Neuronal stem cell (in vitro differentiated cells): ENCODE measurements around the gene ANKS1A.

Experiments
- DNase-seq: peaks from one replicate; pipeline ENCODE4 v3.0.0-alpha.2; 2013; ENCODE audit warnings: low spot score
- H2AFZ ChIP-seq: one replicate; pipeline ENCODE4 v1.6.1; 2013; ENCODE audit warnings: mild to moderate bottlenecking, low read length, inconsistent platforms
- H2AK5ac ChIP-seq: 2 replicates; pipeline ENCODE4 v1.6.1; 2013; ENCODE audit warnings: low read depth, mild to moderate bottlenecking, inconsistent platforms, low read length, moderate library complexity, mixed read lengths
- H2BK120ac ChIP-seq: 2 replicates; pipeline ENCODE4 v1.6.1; 2013; ENCODE audit warnings: low read depth, mild to moderate bottlenecking, inconsistent platforms, low read length, moderate library complexity, mixed read lengths
- H2BK12ac ChIP-seq: one replicate; pipeline ENCODE4 v1.6.1; 2013; ENCODE audit warnings: low read length, inconsistent platforms
- H2BK15ac ChIP-seq: 2 replicates; pipeline ENCODE4 v1.6.1; 2013; ENCODE audit warnings: mild to moderate bottlenecking, low read length, inconsistent platforms, mixed read lengths
- H2BK5ac ChIP-seq: one replicate; pipeline ENCODE4 v1.6.1; 2013; ENCODE audit warnings: inconsistent platforms, mild to moderate bottlenecking, low read length, moderate library complexity
- H3K14ac ChIP-seq: one replicate; pipeline ENCODE4 v1.6.1; 2013; ENCODE audit warnings: low read length, inconsistent platforms
- H3K18ac ChIP-seq: 2 replicates; pipeline ENCODE4 v1.6.1; 2013; ENCODE audit warnings: low read length, inconsistent platforms
- H3K23ac ChIP-seq: 2 replicates; pipeline ENCODE4 v1.6.1; 2013; ENCODE audit warnings: low read depth, mild to moderate bottlenecking, mixed read lengths, low read length, inconsistent platforms; ENCODE audit not compliant: poor library complexity
- H3K27ac ChIP-seq: replicated peaks from 3 replicates; pipeline ENCODE4 v1.5.1; 2013; ENCODE audit warnings: low read length, inconsistent platforms
- H3K27me3 ChIP-seq, 3 experiments: 2 replicates each; pipeline ENCODE4 v1.6.1; 2013; ENCODE audit warnings: low read length in 3 of 3, mild to moderate bottlenecking in 2 of 3, inconsistent platforms in 1 of 3, low read depth in 1 of 3, mixed read lengths in 1 of 3, moderate library complexity in 1 of 3; ENCODE audit not compliant: control insufficient read depth in 3 of 3, insufficient read depth in 3 of 3
- H3K36me3 ChIP-seq, 2 donors: replicated peaks in 1 of 2; 2 replicates each; pipeline ENCODE4 v1.6.1; 2013; ENCODE audit warnings: low read length in 2 of 2; ENCODE audit not compliant: control insufficient read depth in 2 of 2, insufficient read depth in 2 of 2
- H3K4ac ChIP-seq: 2 replicates; pipeline ENCODE4 v1.6.1; 2013; ENCODE audit warnings: inconsistent platforms, mild to moderate bottlenecking, low read length, moderate library complexity
- H3K4me1 ChIP-seq, 2 donors: 1 replicate in 1 of 2; 2 replicates in 1 of 2; pipeline ENCODE4 v1.6.1; 2013; ENCODE audit warnings: low read length in 2 of 2, low read depth in 1 of 2; ENCODE audit not compliant: control insufficient read depth in 2 of 2, insufficient read depth in 1 of 2
- H3K4me2 ChIP-seq: one replicate; pipeline ENCODE4 v1.6.1; 2013; ENCODE audit warnings: mild to moderate bottlenecking, low read length, inconsistent platforms; ENCODE audit not compliant: insufficient read depth, poor library complexity, severe bottlenecking
- H3K4me3 ChIP-seq, 2 donors: 2 replicates each; pipeline ENCODE4 v1.5.1; 2013; ENCODE audit warnings: low read length in 2 of 2, mild to moderate bottlenecking in 2 of 2, inconsistent platforms in 1 of 2, moderate library complexity in 1 of 2
- H3K79me1 ChIP-seq: one replicate; pipeline ENCODE4 v1.6.1; 2013; ENCODE audit warnings: low read depth, mild to moderate bottlenecking, inconsistent platforms, low read length, moderate library complexity
- H3K9ac ChIP-seq: one replicate; pipeline ENCODE4 v1.6.1; 2013; ENCODE audit warnings: mild to moderate bottlenecking, low read depth, low read length, inconsistent platforms; ENCODE audit not compliant: poor library complexity
- H3K9me3 ChIP-seq, 2 donors: replicated peaks in 1 of 2; 2 replicates each; pipeline versions ENCODE3 to v1.6.1; 2013; ENCODE audit warnings: low read length in 2 of 2, mild to moderate bottlenecking in 2 of 2, inconsistent platforms in 1 of 2, low read depth in 1 of 2, mixed read lengths in 1 of 2, moderate library complexity in 1 of 2; ENCODE audit not compliant: control insufficient read depth in 2 of 2, insufficient read depth in 1 of 2
- H4K8ac ChIP-seq: one replicate; pipeline ENCODE4 v1.6.1; 2013; ENCODE audit warnings: low read depth, mild to moderate bottlenecking, inconsistent platforms, low read length, moderate library complexity
- H4K91ac ChIP-seq: one replicate; pipeline ENCODE4 v1.6.1; 2013; ENCODE audit warnings: low read length, low read depth, mild to moderate bottlenecking, inconsistent platforms; ENCODE audit not compliant: poor library complexity
- WGBS, 2 donors: extraction: QIAGEN DNeasy Blood & Tissue Kit; methylation state at CpG; one replicate each; pipeline ENCODE4 v1.1.7; 2013; ENCODE audit warnings: missing lambda C conversion rate in 2 of 2, mixed read lengths in 1 of 2; ENCODE audit not compliant: insufficient read length in 2 of 2, insufficient replicate concordance in 1 of 2; ENCODE audit errors: extremely low coverage in 2 of 2; 5-methylcytosine and 5-hydroxymethylcytosine counted together

Gene ANKS1A

DNA sequence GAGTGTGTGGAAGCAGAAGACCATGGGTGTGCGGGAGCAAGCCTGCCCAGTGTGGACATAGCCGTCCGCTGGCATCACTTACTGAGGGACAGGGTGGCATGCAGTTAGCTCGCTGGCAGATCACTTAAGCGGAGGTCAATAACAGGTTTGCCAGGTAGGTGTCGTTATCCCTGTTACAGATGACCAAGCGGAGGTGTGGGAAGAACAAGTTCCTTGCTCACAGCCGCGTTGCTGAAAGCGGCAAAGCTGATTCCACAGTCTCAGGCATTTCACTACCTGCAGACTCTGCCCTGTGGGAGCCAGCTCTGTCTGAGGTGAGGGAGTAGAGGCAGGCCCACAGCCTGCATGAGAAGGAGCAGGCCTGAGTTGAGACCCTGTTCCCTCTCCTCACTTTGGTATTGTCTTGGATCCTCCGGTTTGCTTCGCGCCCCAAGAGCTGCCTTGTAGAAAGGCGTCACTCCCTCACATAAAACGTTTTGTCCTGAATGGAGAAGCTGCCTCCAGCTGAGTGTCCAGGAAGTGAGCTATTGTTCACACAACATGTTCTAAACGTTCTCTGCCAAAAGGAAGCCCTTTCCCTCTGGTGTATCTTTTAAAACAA lies 155.2 kb downstream of the ANKS1A start:
- Histone ChIP-seq H2BK5ac (peak overlapping the region; percentile 56), H4K91ac (no peak overlapping the region), H3K18ac (peak overlapping the region; percentile 76), H3K36me3 (no peaks in the 10 kb centered on the region), H2AK5ac (peak overlapping the region; percentile 77), H3K9ac (no peak overlapping the region), H3K4me1 (peaks cover 40 to 65% of the 10 kb centered on the region in 2 donors), H3K4me3 (no peak overlapping the region), H3K4me2 (no peak overlapping the region), H2AFZ (peak overlapping the region; percentile 5), H3K23ac (peak overlapping the region; percentile 6), H3K79me1 (no peaks in the 10 kb centered on the region), H2BK15ac (no peak overlapping the region), H3K4ac (no peak overlapping the region), H3K9me3 (peaks cover 0 to 3% of the 10 kb centered on the region in 2 donors), H3K27ac (peak overlapping the region; percentile 82), H4K8ac (no peak overlapping the region), H2BK120ac (peak overlapping the region; percentile 53), H3K14ac (no peak overlapping the region), H2BK12ac (no peak overlapping the region), H3K27me3 (no peaks in the 10 kb centered on the region)
- WGBS, 2 donors: no CpG with 5 or more reads among the region's 16 CpGs
- no peak for DNase-seq

DNA sequence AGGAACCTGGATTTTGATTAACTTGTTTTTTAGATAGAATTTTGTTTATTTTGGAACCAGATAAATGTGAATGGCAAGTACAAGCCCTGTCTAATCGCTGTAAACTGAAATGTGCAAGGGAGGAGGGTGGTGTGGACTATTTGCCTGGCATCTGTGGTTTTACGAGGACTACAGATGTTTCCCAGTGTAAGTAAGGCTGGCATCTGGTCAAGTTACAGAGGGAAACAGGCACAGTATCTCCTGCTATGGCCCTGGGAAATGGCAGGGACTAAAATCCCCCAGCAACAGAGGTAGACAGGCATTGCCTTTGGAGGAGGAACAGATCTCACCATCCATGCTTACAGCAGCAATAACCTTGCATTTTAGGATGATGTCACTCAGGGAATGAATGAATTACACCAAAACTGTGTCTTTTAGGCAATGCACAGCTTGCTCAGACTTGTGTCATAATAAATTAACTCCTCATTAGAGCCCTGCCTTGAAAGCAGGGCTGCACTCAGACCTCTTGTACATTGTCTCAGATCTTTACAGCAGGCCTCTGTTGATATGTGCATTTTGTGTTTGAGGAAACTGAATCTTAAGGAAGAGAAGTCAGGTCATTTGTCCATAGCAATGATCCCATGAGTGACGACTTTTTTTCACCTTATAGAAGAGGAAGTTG lies 155.8 kb downstream of the ANKS1A start:
- no peaks in the 10 kb centered on the region for H3K79me1 ChIP-seq
- H3K27ac ChIP-seq: peak overlapping the region; percentile 46
- WGBS, 2 donors: no CpG with 5 or more reads among the region's 3 CpGs
- no peak overlapping the region for H2AK5ac ChIP-seq
- H3K9ac ChIP-seq: no peak overlapping the region
- no peak overlapping the region for H4K8ac ChIP-seq
- no peak overlapping the region for H3K14ac ChIP-seq
- H2BK5ac ChIP-seq: no peak overlapping the region
- DNase-seq: no peak
- H3K23ac ChIP-seq: no peak overlapping the region
- H3K18ac ChIP-seq: peak overlapping the region; percentile 54
- no peak overlapping the region for H3K4ac ChIP-seq
- H4K91ac ChIP-seq: no peak overlapping the region
- no peak overlapping the region for H3K4me3 ChIP-seq
- H2BK12ac ChIP-seq: no peak overlapping the region
- no peaks in the 10 kb centered on the region for H3K36me3 ChIP-seq
- no peak overlapping the region for H2BK120ac ChIP-seq
- peaks cover 46 to 72% of the 10 kb centered on the region in 2 donors for H3K4me1 ChIP-seq
- H2BK15ac ChIP-seq: no peak overlapping the region
- no peaks in the 10 kb centered on the region for H3K27me3 ChIP-seq
- no peak overlapping the region for H3K4me2 ChIP-seq
- H3K9me3 ChIP-seq: no peaks in the 10 kb centered on the region
- no peak overlapping the region for H2AFZ ChIP-seq

DNA sequence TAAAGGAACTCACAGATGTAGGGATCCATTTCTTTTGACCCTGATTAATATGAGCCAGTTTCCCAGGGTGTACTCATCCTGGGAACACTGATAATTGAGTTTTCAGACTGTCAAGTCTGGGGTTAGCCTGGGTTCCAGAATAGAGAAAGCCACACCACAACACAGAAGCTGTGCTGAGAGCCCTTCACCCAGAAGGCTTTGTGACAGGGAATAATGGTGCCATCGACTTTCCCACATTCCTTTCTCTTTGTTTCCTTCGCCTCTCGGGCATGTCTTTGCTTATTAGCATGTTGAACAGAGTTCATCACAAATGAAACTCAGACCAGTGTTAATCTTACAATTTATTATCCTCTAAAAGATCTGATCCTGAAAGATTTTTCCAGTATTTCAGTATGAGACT lies 157.0 kb downstream of the ANKS1A start:
- Histone ChIP-seq H3K9me3 (no peaks in the 10 kb centered on the region), H3K14ac (no peak overlapping the region), H3K4me2 (no peak overlapping the region), H2AFZ (peak overlapping the region; percentile 60), H3K27ac (peak overlapping the region; percentile 70), H2BK12ac (no peak overlapping the region), H3K79me1 (no peaks in the 10 kb centered on the region), H2BK15ac (no peak overlapping the region), H3K4me3 (no peak overlapping the region), H4K91ac (no peak overlapping the region), H3K18ac (no peak overlapping the region), H3K9ac (no peak overlapping the region), H3K4ac (no peak overlapping the region), H3K36me3 (no peaks in the 10 kb centered on the region), H2AK5ac (no peak overlapping the region), H3K23ac (no peak overlapping the region), H3K4me1 (peaks cover 50 to 73% of the 10 kb centered on the region in 2 donors), H2BK120ac (no peak overlapping the region), H2BK5ac (no peak overlapping the region), H3K27me3 (no peaks in the 10 kb centered on the region), H4K8ac (no peak overlapping the region)
- DNase-seq: peak; percentile 57
- WGBS, 2 donors: no CpG with 5 or more reads among the region's 3 CpGs

DNA sequence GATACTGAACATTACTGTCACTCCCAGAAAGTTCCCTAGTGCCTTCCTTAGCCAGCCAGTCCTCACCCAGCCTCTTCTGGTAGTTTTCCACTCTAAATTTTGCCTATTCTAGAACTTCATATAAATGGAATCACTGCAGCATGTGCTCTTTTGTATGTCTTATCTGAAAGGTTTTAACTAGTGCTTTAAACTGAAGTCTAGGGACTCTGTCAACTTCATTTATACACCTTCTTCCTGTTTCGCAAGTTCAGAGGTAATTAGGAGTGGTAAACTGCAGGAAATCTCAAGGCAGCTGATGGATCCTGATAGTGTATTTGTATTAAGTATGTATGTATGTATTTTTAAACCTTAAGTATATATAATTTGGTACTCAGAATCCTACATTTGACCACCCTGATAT lies 157.8 kb downstream of the ANKS1A start:
- no peaks in the 10 kb centered on the region for H3K79me1 ChIP-seq
- H3K9me3 ChIP-seq: no peaks in the 10 kb centered on the region
- no peak for DNase-seq
- peaks cover 50 to 73% of the 10 kb centered on the region in 2 donors for H3K4me1 ChIP-seq
- H4K91ac ChIP-seq: no peak overlapping the region
- no peak overlapping the region for H3K27ac ChIP-seq
- no peak overlapping the region for H2BK5ac ChIP-seq
- H3K27me3 ChIP-seq: no peaks in the 10 kb centered on the region
- H3K4me3 ChIP-seq: no peak overlapping the region
- no peak overlapping the region for H2AFZ ChIP-seq
- H2BK12ac ChIP-seq: no peak overlapping the region
- H2AK5ac ChIP-seq: no peak overlapping the region
- H3K36me3 ChIP-seq: peaks cover 0 to 2% of the 10 kb centered on the region in 2 donors
- no peak overlapping the region for H3K18ac ChIP-seq
- no peak overlapping the region for H2BK120ac ChIP-seq
- H3K9ac ChIP-seq: no peak overlapping the region
- H3K4me2 ChIP-seq: no peak overlapping the region
- no peak overlapping the region for H3K23ac ChIP-seq
- H3K4ac ChIP-seq: no peak overlapping the region
- no peak overlapping the region for H4K8ac ChIP-seq
- no CpG with 5 or more reads among the region's 1 CpG for WGBS, 2 donors
- H3K14ac ChIP-seq: no peak overlapping the region
- no peak overlapping the region for H2BK15ac ChIP-seq
